ENCODE measurements around the gene KIF12. TPM values are rescaled to one million over a fixed set of nuclear protein-coding genes. Genes with fewer than 3 reads are reported as not detected.

Gene KIF12
- total RNA-seq, 1 donor from 2014 or later: not detected

- intact Hi-C loops (cut with DNase I): no loop called here
- Histone ChIP-seq H3K9me3 (no peaks in the 10 kb centered on the region), H3K4me1 (peaks cover 5 to 18% of the 10 kb centered on the region in 2 donors), H3K4me3 (no peak overlapping the region), H3K27me3 (no peaks in the 10 kb centered on the region), H3K36me3 (no peaks in the 10 kb centered on the region), H3K27ac (no peak overlapping the region)
- no peak for TF ChIP-seq CTCF (IDR thresholded peaks at IDR 0.05)
- peak in 1 of 2 donors; percentile 43 for DNase-seq (ENCODE audit: low spot score in 2 of 2)
These were observed 38.4 kb downstream of the KIF12 start for GRCh38 chr9:114060711-114061110.

GRCh38 chr9:114060070-114060469, 39.0 kb downstream of the KIF12 start:
- peak overlapping the region; percentile 70 to 83 for H3K27ac ChIP-seq
- H3K4me3 ChIP-seq: no peak overlapping the region
- intact Hi-C loops (cut with DNase I): no loop called here
- peaks cover 5 to 18% of the 10 kb centered on the region in 2 donors for H3K4me1 ChIP-seq
- TF ChIP-seq CTCF (IDR thresholded peaks at IDR 0.05): no peak
- DNase-seq (ENCODE audit: low spot score in 2 of 2): peak in 1 of 2 donors; percentile 34
- no peaks in the 10 kb centered on the region for H3K9me3 ChIP-seq
- no peaks in the 10 kb centered on the region for H3K36me3 ChIP-seq
- H3K27me3 ChIP-seq: no peaks in the 10 kb centered on the region

- H3K9me3 ChIP-seq: no peaks in the 10 kb centered on the region
- intact Hi-C loops (cut with DNase I): no loop called here
- no peaks in the 10 kb centered on the region for H3K36me3 ChIP-seq
- peaks cover 5 to 18% of the 10 kb centered on the region in 2 donors for H3K4me1 ChIP-seq
- no peak for TF ChIP-seq CTCF (IDR thresholded peaks at IDR 0.05)
- H3K27ac ChIP-seq: peak overlapping the region; percentile 70 to 83
- DNase-seq (ENCODE audit: low spot score in 2 of 2): peak in 1 of 2 donors; percentile 77
- H3K27me3 ChIP-seq: no peaks in the 10 kb centered on the region
- H3K4me3 ChIP-seq: no peak overlapping the region
These were observed 39.9 kb downstream of the KIF12 start for GRCh38 chr9:114059047-114059803.

GRCh38 chr9:114058688-114059046, 40.4 kb downstream of the KIF12 start:
- H3K4me1 ChIP-seq: peaks cover 5 to 18% of the 10 kb centered on the region in 2 donors
- H3K36me3 ChIP-seq: no peaks in the 10 kb centered on the region
- intact Hi-C loops (cut with DNase I): no loop called here
- no peak overlapping the region for H3K4me3 ChIP-seq
- peak overlapping the region; percentile 70 to 83 for H3K27ac ChIP-seq
- H3K27me3 ChIP-seq: no peaks in the 10 kb centered on the region
- peak in 1 of 2 donors; percentile 62 for DNase-seq (ENCODE audit: low spot score in 2 of 2)
- no peaks in the 10 kb centered on the region for H3K9me3 ChIP-seq
- TF ChIP-seq CTCF (IDR thresholded peaks at IDR 0.05): no peak

GRCh38 chr9:114057161-114057885, 41.8 kb downstream of the KIF12 start:
- peak in 1 of 2 donors; percentile 54 for DNase-seq (ENCODE audit: low spot score in 2 of 2)

More at GRCh38 chr9:114057161-114057885, 41.8 kb downstream of the KIF12 start:
- Histone ChIP-seq H3K27me3 (no peaks in the 10 kb centered on the region), H3K9me3 (no peaks in the 10 kb centered on the region), H3K27ac (no peak overlapping the region), H3K36me3 (peaks cover 0 to 8% of the 10 kb centered on the region in 2 donors), H3K4me3 (no peak overlapping the region), H3K4me1 (peaks cover 5 to 18% of the 10 kb centered on the region in 2 donors)
- intact Hi-C loops (cut with DNase I): no loop called here
- no peak for TF ChIP-seq CTCF (IDR thresholded peaks at IDR 0.05)

Measured in ascending aorta (tissue), 2 donors.